Measurements from ENCODE around the gene GLIS1.

GRCh38 chr1:53705446-53706096 lies 33.4 kb downstream of the GLIS1 start:
- no peak for TF ChIP-seq CTCF (IDR thresholded peaks at IDR 0.05; ENCODE audit: insufficient read depth, low read depth, low read length)
- no peak for TF ChIP-seq EZH2 (IDR thresholded peaks at IDR 0.05; ENCODE audit: insufficient read depth, low read length)
